GM12878 (cell line): Measurements from ENCODE around the gene SOD2. TPM values are rescaled to one million over a fixed set of nuclear protein-coding genes. Genes with fewer than 3 reads are reported as not detected.

Source experiments
- CEBPB ChIP-seq, 2 experiments: fragments of 150-350 bp in 1 of 2; IDR thresholded peaks; 2 replicates each; pipeline ENCODE4 v1.6.1; 2012 to 2014; ENCODE audit warnings: low read depth in 2 of 2, low read length in 2 of 2, borderline replicate concordance in 1 of 2, inconsistent platforms in 1 of 2
- E2F4 ChIP-seq: IDR thresholded peaks from 2 replicates; pipeline ENCODE4 v1.6.1; 2012; ENCODE audit warnings: low read depth, low read length, improper control_type of control experiment
- HDGF ChIP-seq: fragments of 450-650 bp; IDR thresholded peaks from 2 replicates; pipeline ENCODE4 v1.6.1; 2016; ENCODE audit warnings: antibody characterized with exemption
- JUNB ChIP-seq: IDR thresholded peaks from 2 replicates; pipeline ENCODE4 v1.6.1; 2016; ENCODE audit warnings: antibody characterized with exemption, mild to moderate bottlenecking
- LARP7 ChIP-seq: fragments of 450-650 bp; IDR thresholded peaks from 2 replicates; pipeline ENCODE4 v1.6.1; 2017; ENCODE audit warnings: mild to moderate bottlenecking
- MEF2A ChIP-seq: IDR thresholded peaks from 2 replicates; pipeline ENCODE4 v1.6.1; 2011; ENCODE audit warnings: low read depth, mild to moderate bottlenecking, low read length, moderate library complexity; ENCODE audit not compliant: insufficient read depth
- NKRF ChIP-seq: fragments of 450-650 bp; conservative IDR thresholded peaks from 2 replicates; pipeline ENCODE4 v1.6.1; 2017; ENCODE audit warnings: mild to moderate bottlenecking, moderate library complexity
- PAX8 ChIP-seq: fragments of 450-650 bp; IDR thresholded peaks from 2 replicates; pipeline ENCODE4 v1.6.1; 2017; ENCODE audit warnings: mild to moderate bottlenecking, moderate library complexity
- PBX3 ChIP-seq: IDR thresholded peaks from 2 replicates; pipeline ENCODE4 v1.6.1; 2011; ENCODE audit warnings: mild to moderate bottlenecking, low read depth, low read length, moderate library complexity; ENCODE audit not compliant: insufficient replicate concordance
- POLR2AphosphoS5 ChIP-seq: IDR thresholded peaks from 2 replicates; pipeline ENCODE4 v1.6.1; 2011; ENCODE audit warnings: mild to moderate bottlenecking, low read length, inconsistent platforms
- RCOR1 ChIP-seq: conservative IDR thresholded peaks from 2 replicates; pipeline ENCODE4 v1.6.1; 2012; ENCODE audit warnings: low read depth, low read length, improper control_type of control experiment
- RELB ChIP-seq: fragments of 450-650 bp; IDR thresholded peaks from 2 replicates; pipeline ENCODE4 v1.6.1; 2017; ENCODE audit warnings: low read depth, mild to moderate bottlenecking, moderate library complexity
- SIN3A ChIP-seq: IDR thresholded peaks from 2 replicates; pipeline ENCODE4 v1.6.1; 2012; ENCODE audit warnings: low read depth, low read length, improper control_type of control experiment
- SIX5 ChIP-seq: IDR thresholded peaks from 2 replicates; pipeline ENCODE4 v1.6.1; 2011; ENCODE audit warnings: mild to moderate bottlenecking, low read depth, low read length, moderate library complexity; ENCODE audit not compliant: severe bottlenecking
- SREBF2 ChIP-seq: IDR thresholded peaks from 2 replicates; pipeline ENCODE4 v1.6.1; 2012; ENCODE audit warnings: mild to moderate bottlenecking, low read length
- STAT1 ChIP-seq: fragments of 450-650 bp; conservative IDR thresholded peaks from 2 replicates; pipeline ENCODE4 v1.6.1; 2014; ENCODE audit warnings: antibody characterized with exemption, mild to moderate bottlenecking
- SUPT20H ChIP-seq: IDR thresholded peaks from 2 replicates; pipeline ENCODE4 v1.6.1; 2011; ENCODE audit warnings: low read depth, mild to moderate bottlenecking, low read length, moderate library complexity, borderline replicate concordance; ENCODE audit not compliant: control insufficient read depth
- TBL1XR1 ChIP-seq: IDR thresholded peaks from 2 replicates; pipeline ENCODE4 v1.6.1; 2012; ENCODE audit warnings: low read depth, low read length, improper control_type of control experiment
- YBX1 ChIP-seq: fragments of 450-650 bp; IDR thresholded peaks from 2 replicates; pipeline ENCODE4 v1.6.1; 2016; ENCODE audit warnings: antibody characterized with exemption
- ZBED1 ChIP-seq: IDR thresholded peaks from 2 replicates; pipeline ENCODE4 v1.6.1; 2016; ENCODE audit warnings: borderline replicate concordance
- ZBTB40 ChIP-seq: fragments of 450-650 bp; IDR thresholded peaks from 2 replicates; pipeline ENCODE4 v1.6.1; 2016; ENCODE audit warnings: mild to moderate bottlenecking, moderate library complexity, borderline replicate concordance
- polyA plus RNA-seq, 11 experiments: library from polyadenylated mRNA; depleted of rRNA in 4 of 11; unstranded in 6 of 11; stranded (reverse) in 5 of 11; fragments of >200 nt; fragmentation: Nextera tagmentation in 4 of 11; fragmentation: Illumina TruSeq in 1 of 11; extraction: Ambion mirVana in 4 of 11; extraction: Trizol in 1 of 11; gene quantifications; 1 replicate in 1 of 11; 2 replicates in 10 of 11; pipeline versions ENCODE4 v1.2.1 to v1.2.3, GENCODE V29; 2011 to 2016; ENCODE audit warnings: inconsistent platforms in 2 of 11, missing spikeins in 2 of 11, low read depth in 1 of 11
- total RNA-seq, 4 experiments: library from RNA; depleted of rRNA in 3 of 4; stranded (reverse); fragments of >200 nt in 3 of 4; fragmentation: Illumina TruSeq in 1 of 4; extraction: Trizol in 1 of 4; gene quantifications; 2 replicates each; pipeline versions ENCODE4 v1.2.1 to v1.2.3, GENCODE V29; 2013 to 2021

SOD2 gene
- total and polyA plus RNA-seq, 10 of the 15 experiments (the other 5 are each of a cell fraction or from before 2014, with no cell fraction given) = 12.1 to 55.8 (median 39.1) TPM

- no peak for TF ChIP-seq ZBTB40
- TF ChIP-seq STAT1 = no peak
- TF ChIP-seq JUNB = no peak
- no peak for TF ChIP-seq SREBF2
- TF ChIP-seq CEBPB (IDR thresholded peaks at IDR 0.05; ENCODE audit: borderline replicate concordance in 1 of 2, low read depth in 2 of 2, low read length in 2 of 2) = no peak
- no peak for TF ChIP-seq LARP7
- peak; percentile 71; the same call in 1 of the 2 replicates for TF ChIP-seq RELB
- TF ChIP-seq SUPT20H = no peak
- TF ChIP-seq ZBED1 = no peak
- TF ChIP-seq HDGF = no peak
- no peak for TF ChIP-seq SIN3A
- TF ChIP-seq SIX5 = no peak
- TF ChIP-seq E2F4 = no peak
- no peak for TF ChIP-seq TBL1XR1
- no peak for TF ChIP-seq PBX3
- no peak for TF ChIP-seq YBX1
- TF ChIP-seq MEF2A = no peak
- TF ChIP-seq NKRF = 0 out of 2 replicates have a peak, but pooled peaks have one; percentile 20
- TF ChIP-seq PAX8 = no peak
- no peak for TF ChIP-seq POLR2AphosphoS5
- no peak for TF ChIP-seq RCOR1
Observed at GRCh38 chr6:159691133-159691962, 1.7 kb downstream of the SOD2 start (continued).
